Activated naive CD4-positive, alpha-beta T cell treated with anti-CD3 and anti-CD28 coated beads, Interleukin-2, amount 50 U/mL, for 16 hours (primary cell): ENCODE results near the gene NFKB2.

Source experiments
- DNase-seq: peaks from one replicate; pipeline ENCODE4 v3.0.0-alpha.2; 2020

The NFKB2 gene

DNA sequence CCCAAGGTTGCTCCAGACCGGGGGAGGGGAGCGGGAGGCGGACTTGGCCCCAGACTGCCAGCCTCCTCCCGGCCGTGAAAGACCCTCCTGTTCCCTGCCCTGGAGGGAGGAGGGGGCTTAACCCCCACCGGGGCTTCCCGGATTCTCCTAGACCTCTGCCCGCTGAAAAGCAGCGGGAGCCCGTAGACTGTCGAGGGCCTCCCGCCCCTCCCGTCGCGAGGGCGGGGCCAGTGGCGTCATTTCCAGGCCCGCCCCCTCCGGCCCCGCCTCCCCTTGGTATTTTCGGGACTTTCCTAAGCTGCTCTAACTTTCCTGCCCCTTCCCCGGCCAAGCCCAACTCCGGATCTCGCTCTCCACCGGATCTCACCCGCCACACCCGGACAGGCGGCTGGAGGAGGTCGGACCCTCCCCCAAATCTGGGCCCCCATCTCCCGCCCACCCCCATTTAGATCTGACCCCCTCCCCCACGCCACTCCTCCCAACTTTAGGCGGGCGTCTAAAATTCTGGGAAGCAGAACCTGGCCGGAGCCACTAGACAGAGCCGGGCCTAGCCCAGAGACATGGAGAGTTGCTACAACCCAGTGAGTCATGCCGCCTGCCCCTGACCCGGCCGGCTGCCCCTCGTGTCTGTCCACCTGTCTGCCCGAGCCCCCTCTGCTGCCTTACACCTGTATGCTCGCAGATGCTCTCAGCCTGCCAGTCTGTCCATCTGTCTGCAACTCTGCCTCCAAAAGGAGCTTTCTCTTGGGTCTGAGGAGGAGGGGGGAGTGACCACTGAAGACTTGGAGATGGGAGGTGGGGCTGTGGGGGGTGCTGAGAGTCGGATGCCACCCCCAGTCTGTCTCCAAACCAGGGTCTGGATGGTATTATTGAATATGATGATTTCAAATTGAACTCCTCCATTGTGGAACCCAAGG, at the start of gene NFKB2:
TSS of gene NFKB2 (plus strand) at position 306 of the 917 bp plus-strand sequence. CDS start at position 561, 255 bp downstream.
- DNase-seq = peak; percentile 90

DNA sequence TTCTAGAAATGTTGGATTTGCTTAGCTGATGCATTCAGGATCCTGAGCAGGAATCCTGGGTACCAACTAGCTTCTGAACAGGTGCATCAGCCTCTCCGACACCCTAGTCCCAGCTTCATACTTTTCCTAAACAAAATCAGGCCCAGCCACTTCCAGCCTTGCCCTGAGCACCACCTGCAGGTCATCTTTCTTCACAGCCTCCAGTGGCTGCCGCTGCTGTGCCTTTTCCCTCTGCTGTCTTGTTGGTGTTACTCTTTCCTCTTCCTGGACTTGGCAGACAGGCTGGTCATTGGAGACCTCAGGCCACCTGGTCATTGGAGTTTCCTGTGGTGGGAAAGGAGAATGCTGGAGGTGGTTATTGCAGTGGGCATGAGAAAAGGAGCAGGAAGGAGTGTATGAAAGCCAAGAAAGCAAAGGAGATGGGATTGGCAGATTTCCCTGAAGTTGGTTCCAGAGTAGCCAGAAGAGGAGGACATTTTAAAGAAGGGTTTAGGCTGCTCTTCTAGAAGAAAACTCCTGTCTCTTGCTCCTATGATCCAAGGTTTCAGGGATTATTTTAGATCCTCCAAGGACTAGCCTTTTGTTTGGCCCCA, 48.2 kb upstream of the NFKB2 start:
- DNase-seq = no peak

DNA sequence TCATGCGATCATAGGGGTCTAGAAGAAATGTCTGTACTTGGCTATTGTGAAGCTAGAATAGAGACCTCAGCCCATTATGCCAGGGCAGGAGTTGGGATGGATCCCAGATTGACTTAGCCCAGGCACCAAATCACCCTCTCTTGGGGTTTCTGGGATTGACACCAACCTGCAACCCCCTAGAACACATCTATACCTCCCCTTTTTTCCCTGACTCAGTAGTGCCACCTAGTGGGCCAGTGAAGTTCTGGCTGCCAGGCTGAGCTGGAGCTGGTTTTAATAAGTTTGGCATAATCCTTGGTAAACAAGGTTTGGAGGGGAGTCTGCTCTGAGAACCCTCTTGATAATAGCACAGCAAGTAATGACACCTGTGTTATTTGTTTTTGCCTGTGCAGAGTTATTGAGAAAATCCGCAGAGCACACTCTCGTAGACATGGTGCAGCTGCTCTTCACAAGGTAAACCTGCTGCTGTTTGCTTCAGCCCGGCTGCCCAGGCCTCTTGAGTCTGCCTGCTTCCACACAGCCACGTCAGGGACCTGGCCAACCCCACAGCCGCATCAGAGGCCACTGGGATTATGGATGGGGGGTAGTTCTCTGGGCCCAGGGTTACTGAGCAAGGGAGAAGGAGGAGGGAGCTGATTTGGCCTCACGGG, 43.3 kb upstream of the NFKB2 start:
- DNase-seq = peak; percentile 71

DNA sequence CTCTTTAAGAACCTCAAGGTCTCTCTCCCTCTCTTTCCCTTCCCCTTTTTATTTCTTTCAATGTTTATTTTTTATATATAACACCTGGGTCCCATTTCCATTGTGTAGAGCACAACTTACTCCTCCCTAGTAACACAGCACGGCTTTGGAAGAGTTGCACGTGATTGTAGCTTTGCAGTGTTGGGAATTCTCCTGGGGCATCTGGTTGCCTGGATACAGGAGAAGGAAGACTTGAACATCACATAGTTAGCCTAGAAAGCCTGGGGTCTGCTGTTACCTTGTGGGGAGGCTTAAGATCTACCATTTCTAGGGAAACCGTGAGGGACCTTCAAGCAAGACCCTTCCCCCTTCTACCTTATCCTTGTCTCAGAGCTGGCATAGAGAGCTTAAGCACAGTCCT, 41.1 kb upstream of the NFKB2 start:
- no peak for DNase-seq

DNA sequence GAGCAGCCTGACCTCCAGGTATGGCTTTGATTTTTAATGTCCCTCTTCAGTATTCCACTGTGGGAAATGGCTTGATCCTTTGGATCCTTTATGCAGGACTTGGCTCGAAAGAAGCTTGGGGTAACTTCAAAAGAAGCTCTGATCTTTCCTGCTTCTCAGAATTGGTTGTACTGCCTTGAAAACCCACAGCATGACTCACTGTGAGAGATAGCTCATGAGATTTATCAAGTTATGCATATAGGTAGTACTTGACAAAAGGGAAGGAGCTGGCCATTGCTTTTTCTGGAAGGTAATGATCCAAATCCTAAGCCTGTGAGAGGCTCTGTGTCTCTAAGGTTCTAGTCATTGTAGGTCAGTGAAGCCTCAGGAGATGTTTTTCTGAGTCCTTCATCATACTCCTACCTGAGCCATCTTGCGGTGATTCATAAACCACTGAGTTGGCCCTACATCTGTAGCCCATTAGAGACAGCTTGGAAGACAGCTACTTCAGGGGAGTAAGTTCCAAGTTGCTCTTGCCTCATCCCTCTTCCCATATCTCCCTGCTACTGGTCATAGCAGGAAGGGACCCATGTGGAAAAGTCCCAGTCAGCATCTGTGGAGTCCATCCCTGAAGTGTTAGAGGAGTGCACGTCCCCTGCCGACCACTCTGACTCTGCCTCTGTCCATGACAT, 36.7 kb upstream of the NFKB2 start:
- DNase-seq = no peak

DNA sequence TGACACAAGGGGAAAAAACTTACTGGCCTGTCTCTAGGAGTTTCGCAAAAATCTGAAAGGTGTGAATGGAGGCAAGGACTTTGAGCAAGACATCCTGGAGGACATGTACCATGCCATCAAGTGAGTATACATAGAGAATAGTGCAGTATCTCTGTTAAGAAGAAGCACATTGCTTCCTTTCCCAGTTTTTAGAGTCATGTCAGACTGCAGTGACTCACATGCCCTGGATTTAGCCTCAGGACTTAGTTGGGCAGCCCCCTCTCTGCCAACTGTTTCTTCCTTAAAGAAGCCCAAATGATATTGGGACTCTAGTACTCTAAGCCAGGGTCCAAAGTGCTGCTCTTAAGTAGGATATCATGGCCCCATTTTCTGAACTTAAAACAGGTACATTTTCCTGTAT, 28.1 kb upstream of the NFKB2 start:
- DNase-seq = no peak

DNA sequence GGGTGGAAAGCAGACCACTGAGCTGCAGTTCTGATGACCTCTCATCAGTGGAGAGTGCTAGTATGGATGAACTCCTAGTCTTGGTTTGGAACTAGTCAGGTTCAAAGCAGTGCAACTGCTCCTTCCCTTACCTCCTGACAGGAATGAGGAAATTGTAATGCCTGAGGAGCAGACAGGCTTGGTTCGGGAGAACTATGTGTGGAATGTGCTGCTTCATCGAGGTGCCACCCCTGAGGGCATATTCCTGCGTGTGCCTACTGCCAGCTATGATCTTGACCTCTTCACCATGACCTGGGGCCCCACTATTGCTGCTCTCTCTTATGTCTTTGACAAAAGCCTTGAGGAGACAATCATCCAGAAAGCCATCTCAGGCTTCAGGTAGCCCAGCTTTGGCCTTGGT, 27.4 kb upstream of the NFKB2 start:
- no peak for DNase-seq

DNA sequence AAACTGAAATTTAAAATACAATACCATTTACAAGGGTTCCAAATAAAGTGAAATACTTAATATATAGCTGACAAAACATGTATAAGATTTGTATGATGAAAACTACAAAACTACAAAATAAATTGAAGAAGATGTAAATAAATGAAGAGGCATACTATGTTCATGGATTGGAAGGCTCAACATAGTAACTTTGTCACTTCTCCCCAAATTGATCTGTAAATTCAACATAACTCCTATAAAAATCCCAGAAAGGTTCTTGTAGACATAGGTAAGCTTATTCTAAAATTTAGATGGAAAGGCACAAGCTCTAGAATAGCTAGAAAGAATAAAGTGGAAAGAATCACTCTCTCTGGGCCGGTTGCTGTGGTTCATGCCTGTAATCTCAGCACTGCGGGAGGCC, 24.2 kb upstream of the NFKB2 start:
- DNase-seq = no peak

DNA sequence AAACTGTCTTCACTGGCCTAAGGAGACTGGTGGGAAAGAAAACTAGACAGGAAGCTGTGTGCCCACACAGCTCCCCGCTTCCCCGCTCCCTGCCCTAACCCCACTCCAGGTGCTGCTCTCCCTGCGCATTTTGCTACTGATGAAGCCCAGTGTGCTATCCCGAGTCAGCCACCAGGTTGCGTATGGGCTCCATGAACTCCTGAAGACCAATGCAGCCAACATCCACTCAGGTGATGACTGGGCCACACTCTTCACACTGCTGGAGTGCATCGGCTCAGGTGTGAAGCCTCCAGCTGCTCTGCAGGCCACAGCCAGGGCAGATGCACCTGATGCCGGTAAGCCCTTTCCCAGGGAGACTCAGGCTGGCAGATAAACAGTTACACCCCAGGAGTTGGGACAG, 20.3 kb upstream of the NFKB2 start:
- no peak for DNase-seq

DNA sequence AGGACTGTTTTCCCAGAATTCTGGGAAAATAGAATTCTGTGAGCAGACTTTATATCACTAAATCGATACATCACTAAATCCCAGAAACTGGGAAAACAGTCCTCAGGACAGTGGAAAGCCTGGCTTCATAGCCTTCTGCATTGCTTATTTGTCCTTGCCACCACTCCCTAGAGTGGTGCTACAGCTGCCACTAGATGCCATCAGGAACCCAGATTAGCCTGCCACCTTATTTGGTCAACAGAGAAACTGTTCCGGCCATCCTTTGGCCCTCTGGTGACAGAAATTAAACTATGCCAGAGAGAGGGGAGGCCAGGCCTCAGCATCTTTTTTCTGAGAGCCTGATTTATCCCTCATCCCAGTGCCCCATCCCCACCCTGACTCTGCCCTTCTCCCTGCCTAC, 19.6 kb upstream of the NFKB2 start:
- DNase-seq = no peak

DNA sequence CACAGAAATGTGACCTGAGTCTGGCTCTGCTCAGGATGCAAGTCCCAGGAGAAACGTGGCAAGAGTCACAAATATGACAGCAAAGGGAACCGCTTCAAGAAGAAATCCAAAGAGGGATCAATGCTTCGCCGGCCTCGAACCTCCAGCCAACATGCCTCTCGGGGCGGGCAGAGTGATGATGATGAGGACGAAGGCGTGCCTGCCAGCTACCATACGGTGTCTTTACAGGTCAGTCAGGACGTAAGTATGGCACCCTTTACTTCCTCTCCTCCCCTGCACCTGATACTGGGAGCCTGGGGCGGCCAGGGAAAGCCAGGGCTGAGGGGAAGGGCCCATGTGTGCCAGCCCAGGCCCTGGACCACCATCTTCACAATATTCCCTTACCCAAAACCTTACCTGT, 18.6 kb upstream of the NFKB2 start:
- no peak for DNase-seq

DNA sequence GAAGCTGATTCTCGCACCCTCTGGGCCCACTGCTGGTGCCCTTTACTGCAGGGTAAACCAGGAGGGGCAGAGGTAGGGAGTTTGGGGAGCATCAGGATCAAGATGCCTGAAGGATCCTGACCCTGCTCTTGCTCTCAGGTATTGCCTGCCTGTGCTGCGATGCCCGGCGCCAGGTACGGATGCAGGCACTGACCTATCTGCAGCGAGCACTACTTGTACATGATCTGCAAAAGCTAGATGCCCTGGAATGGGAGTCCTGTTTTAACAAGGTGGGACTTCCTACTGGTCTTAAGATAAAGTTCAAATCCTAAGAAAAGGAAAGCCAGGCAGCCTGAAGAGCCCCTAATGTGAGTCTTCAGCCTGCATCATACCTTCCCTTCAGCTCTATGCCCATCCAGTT, 16.1 kb upstream of the NFKB2 start:
- DNase-seq = no peak

DNA sequence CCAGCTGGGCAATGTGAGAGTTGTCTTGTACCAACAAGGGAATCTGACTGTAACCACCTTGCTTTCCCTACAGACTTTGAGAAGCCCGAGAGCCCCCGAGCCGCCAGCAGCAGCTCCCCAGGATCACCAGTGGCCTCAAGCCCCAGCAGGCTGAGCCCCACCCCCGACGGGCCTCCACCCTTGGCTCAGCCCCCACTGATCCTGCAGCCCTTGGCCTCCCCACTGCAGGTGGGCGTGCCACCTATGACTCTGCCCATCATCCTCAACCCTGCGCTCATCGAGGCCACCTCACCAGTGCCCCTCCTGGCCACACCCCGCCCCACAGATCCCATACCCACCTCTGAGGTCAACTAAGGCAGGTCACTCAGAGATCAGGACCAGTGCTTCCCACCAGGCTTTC, 13.5 kb upstream of the NFKB2 start:
- no peak for DNase-seq

DNA sequence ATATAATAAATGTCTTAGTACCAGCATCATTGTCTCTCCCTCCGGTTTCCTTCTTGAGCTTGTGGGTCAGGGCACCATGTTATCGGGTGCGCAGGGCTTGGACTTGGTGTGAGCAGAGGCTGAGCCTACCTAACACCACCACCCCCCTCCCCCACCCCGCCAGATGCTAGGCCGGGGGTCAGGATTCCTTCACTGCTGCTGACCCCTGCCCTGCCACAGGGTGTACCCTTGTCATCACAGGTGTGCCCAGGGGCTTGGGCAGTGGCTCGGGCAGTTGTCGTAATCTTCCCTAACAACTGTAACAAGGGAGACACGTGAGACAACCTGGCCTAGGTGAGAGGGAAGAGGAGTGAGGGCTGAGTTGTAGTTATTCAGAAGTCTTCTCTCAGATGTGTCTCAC, 12.6 kb upstream of the NFKB2 start:
- DNase-seq = no peak

DNA sequence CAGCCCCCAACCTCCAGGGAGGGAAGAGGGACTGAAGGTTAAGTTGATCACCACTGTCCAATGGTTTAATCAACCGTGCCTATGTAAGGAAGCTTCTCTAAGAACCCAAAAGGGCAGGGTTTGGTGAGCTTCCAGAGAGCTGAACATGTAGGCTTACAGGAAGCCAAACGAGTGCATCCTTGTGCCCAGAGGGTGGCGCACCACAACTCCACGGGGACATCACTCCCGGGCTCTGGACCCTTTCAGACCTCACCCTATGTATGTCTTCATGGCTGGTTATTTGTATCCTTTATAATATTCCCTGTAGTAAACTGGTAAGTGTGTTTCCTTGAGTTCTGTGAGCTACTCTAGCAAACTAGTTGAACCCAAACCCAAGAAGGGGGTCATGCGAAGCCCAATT, 11.5 kb upstream of the NFKB2 start:
- DNase-seq = no peak

DNA sequence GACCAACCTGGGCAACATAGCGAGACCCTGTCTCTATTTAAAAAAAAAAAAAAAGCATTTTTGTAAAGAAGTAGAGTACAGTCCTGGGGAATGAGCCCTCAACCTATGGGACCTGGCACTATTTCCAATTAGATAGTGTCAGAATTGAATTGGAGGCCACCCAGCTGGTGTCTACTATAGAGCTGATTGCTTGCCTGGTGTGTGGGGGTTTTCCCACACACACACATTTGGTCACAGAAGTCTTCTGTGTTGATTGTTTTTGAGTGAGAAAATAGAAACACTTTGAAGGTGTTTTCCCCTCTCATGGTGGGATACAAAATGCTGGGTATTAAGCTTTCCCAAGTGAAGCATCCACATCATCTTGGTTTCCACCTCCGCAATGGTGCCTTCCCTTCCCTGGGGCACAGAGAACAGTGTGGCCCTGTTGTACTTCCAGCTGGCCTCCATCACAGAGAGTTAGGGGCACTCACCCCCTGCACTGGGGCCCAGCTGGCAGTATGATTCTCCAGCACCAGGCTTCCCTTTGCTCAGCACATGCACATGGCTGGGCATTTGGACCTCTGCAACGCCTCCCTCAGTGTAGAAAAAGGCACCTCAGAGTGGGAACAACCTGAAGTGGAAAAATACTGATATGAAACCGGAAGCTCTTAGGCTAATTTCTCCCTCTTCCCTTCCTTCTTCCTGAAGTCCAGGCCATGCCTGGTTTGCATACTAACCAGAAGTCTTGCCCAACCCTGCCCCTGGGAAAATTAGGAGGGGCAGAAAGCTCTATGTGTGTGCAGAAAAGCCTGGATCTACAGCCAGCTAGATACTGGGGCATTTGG, 10.7 kb upstream of the NFKB2 start:
- DNase-seq = no peak

DNA sequence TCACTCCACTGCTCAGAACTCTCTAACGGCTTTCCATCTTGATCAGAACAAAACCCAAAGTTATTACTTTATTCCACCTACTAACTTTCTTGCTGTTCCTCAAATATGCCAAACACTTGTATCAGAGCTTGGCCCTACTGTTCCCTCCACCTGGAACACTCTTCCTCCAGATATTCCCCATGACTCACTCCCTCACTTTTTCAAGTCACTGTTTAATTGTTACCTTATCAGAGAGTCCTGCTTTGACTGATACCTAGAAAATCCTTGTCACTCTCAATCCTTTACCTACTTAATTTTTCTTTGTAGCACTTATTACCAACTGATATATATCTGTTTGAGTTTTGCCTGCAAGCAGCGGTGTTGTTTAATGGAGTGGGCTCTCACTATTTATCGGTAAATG, 5.6 kb upstream of the NFKB2 start:
- DNase-seq = no peak

DNA sequence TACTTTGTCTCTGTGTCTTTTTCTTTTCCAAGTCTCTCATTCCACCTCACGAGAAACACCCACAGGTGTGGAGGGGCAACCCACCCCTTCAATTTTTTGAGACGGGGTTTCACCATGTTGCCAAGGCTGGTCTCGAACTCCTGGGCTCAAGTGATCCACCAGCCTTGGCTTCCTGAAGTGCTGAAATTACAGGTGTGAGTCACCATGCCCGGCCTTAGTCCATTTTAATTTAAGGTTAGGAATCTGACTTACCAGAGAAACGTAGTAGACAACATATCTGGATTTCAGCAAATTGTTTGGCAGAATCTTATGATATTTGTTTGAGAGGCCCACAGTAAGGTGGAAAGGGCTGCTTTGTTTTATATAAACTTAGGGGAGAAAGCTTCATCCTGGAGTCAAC, 3.2 kb upstream of the NFKB2 start:
- DNase-seq = no peak

DNA sequence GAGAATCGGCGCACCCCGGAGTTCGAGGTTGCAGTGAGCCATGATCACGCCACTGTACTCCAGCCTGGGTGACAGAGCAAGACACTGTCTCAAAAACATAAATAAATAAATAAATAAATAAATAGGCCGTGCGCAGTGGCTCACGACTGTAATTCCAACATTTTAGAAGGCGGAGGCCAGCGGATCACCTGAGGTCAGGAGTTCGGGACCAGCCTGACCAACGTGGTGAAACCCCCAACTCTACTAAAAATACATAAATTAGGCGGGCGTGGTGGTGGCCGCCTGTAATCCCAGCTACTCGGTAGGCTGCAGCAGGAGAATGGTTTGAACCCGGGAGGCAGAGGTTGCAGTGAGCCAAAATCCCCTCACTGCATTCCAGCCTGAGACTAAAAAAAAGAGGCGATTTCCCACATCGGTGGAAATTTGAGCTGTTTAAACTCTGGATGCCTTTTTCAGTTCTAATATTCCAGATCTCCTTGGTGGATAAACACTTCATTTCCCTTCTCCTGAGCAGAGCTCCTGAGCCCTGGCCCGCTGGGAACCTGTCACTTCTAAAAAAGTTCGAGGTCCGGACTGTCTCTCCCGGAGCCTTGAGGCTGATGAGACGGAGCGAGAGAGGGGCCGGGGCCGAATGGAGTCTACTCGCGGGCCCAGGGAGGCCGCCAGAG, 2.0 kb upstream of the NFKB2 start:
- DNase-seq = no peak

DNA sequence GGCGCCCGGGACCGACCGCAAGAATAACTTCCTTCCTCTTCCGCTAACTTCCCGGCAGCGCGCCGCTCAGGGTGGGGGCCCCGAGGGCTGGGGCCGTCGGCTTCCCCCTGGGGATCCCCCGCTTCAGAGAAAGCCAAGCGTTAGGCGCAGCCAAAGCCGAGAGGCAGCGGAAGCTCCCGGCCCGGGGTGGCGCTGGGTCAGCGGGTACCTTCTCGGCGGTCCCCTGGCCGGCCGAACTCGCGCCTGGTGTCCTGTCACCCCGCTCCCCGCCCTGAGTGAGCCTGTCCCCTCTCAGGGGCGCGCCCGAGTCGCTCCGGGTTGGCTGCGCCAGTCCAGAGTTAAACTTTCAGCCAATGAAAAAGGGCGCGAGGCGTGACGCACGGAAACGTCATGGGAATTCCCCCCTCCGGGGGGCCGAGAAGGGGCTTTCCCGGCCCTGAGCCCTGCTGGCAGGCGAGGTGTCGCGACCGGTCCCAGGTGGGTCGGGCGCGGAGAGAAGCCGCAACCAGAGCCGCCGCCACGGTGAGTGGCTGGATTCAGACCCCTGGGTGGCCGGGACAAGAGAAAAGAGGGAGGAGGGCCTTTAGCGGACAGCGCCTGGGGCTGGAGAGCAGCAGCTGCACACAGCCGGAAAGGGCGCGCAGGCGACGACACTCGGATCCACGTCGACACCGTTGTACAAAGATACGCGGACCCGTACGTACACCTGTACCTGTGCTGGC, 1.3 kb upstream of the NFKB2 start:
- DNase-seq = peak; percentile 98

DNA sequence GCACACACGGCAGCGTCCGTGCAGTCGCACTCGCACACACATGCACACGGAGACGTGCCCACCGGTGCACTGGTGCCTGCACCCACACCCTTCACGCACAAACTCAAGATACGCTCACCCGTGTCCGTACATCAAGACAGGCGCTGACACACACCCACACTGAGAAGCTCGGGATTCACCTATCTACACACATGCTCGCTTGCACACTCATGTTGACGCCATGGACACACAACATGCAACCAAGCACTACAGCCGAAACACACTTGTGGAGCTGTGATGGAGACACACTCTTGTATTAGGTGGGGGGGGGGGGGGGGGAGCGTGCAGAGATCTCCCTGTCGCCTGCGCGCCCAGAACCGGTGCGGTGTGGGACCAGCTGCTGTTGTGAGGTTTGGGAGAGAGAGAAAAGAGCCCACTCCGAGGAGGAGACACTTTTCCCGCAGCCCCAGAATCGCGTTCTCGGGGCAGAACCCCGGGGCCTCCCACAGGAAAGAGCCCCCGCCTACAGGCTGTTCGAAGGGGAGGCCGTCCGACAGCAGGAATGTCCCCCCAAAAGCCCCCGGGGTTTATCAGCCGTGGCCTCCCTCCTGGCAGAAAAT, 605 bp upstream of the NFKB2 start:
- DNase-seq = peak; percentile 69
